Stimulated activated CD8-positive, alpha-beta memory T cell treated with anti-CD3 and anti-CD28 coated beads, Interleukin-12 subunit alpha, Interleukin-12 subunit beta, amount 100 ng/mL, for 24 hours (primary cell): ENCODE measurements around the gene BPI.
"Not testable (repeated sequence)": the region's sequence is repeated elsewhere in the genome, so short reads cannot be mapped to it uniquely, and the experiment has no call there.

ENCODE experiments used
- DNase-seq: peaks from one replicate; pipeline ENCODE4 v3.0.0-alpha.2; 2020; ENCODE audit errors: extremely low read depth

Gene BPI

DNA sequence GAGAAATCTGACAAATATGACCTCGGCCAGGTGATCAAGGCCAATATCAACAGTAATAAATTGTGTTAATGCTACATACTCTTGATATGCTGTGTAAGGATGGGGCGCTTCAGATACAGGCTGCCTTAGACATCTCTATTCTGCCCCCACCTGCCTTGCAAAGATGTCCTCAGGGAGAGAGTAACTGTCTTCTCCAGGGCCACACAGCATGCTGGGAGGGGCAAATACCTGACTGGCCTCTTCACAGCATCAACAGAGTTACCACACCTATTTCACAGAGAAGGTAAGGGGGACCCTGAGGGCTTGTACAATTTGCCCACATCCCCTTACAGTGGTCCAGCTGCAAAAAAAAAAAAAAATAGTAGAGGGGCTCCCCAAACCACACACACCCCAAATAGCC, 26.3 kb upstream of the BPI start:
- DNase-seq, result no peak

DNA sequence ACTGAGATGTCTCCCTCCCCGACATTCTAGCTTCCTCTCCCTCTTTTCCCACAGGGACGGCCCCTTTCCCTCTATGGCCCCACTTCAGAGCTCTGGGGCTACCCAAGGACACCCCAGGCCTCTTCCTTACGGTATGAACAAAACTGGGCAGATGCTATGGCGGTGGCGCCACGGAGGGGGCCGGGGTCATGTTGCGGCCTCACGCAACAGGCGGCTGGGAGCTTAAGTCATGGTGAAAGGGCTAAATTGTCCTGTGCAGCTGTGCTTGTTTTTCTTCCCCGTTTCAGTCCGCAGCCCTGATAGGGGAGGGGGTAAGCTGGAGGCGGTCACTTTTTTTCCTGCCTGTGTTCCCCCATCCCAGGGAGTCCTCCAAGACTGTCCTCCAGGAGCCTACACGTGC, 25.8 kb upstream of the BPI start:
- DNase-seq, result no peak

DNA sequence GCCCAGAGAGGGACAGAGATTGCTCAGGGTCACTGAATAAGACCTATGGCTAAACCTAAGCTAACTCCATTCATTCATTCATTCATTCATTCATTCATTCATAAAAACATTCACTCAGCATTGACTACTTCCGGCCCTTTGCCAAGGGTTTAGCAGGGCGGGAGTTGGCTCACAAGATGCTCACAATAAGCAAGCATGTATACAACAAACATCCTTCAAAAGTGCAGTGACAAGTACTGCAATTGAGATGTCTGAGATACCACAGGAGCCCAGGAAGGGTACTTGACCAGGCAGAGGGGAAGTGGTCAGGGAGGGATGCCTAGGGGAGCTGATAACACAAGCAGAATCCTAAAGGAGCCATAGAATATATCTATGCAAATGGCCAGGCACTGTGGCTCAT, 25.2 kb upstream of the BPI start:
- DNase-seq, result no peak

DNA sequence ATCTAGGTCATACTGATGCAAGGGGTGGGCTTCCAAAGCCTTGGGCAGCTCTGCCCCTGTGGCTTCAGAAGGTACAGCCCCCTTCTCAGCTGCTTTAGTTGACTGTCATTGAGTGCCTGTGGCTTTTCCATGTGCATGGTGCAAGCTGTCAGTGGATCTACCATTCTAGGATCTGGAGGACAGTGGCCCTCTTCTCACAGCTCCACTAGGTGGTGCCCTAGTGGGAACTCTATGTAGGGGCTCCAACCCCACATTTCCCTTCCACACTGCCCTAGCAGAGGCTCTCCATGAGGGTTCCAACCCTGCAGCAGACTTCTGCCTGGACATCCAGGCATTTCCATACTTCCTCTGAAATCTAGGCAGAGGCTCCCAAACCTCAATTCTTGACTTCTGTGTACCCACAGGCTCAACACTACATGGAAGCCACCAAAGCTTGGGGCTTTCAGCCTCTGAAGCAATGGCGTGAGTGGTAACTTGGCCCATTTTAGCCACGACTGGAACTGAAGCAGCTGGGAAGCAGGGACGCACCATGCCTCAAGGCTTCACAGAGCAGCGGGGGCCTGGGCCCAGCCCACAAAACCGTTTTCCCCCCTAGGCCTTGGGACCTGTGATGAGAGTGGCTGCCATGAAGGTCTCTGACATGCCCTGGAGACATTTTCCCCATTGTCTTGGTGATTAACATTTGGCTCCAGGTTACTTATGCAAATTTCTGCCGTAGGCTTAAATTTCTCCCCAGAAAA, 22.6 kb upstream of the BPI start:
- DNase-seq, result not testable (repeated sequence)

DNA sequence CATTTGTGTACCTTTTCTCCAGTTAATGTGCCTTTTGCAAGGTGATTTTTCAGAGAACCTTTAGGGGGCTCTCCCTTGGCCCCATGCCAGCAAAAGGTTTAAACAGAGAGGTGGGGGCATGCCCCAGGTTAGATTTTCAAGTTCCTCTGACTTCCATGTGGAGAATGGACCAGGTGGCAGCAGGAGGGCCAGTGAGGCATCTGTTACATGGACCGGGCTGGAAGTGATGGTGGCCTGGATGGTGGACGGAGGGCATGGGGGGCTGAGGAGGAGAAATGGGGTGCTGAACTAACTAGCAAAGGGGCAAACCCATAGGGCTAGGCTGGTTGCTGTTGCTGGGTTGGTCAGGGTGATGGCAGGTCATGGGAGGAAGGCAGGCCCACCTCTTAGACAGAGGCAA, 20.7 kb upstream of the BPI start:
- DNase-seq, result no peak

DNA sequence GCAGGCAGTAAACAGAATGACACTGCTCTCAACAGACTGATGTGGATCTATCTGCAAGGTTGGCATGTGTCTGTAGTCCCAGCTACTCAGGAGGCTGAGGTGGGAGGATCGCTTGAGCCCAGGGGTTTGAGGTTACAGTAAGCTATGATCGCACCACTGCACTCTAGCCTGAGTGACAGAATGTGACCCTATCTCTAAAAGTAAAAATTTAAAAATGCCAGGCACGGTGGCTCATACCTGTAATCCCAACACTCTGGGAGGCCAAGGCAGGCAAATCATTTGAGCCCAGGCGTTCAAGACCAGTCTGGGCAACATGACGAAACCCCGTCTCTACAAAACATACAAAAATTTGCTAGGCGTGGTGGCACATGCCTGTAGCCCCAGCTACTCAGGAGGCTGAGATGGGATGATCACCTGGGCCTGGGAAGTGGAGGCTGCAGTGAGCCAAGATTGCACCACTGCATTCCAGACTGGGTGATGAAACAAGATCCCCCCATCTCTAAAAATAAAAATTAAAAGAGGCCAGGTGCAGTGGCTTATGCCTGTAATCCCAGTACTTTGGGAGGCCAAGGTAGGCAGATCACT, 19.8 kb upstream of the BPI start:
- DNase-seq, result not testable (repeated sequence)

DNA sequence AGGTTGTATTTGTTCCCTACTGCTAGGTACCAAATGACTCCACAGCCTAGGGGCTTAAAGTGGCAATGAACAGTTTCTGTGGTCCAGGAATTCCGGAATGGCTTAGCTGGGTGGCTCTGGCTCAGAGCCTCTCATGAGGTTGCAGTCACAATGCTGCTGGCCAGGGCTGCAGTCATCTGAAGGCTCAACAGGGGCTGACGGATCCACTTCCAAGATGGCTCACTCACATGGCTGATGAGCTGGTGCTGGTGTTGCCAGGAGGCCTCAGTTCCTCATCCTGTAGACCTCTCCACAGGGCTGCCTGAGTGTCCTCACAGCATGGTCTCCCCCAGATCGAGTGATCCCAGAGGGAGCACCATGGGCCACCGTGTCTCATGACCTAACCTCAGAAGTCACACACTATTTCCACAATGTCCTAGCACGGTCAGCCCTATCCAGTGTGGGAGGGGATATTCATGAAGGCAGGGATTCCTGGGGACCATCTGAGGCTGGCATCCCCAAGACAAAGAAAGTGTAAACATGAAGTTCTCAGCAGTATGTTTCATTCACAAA, 19.0 kb upstream of the BPI start:
- no peak for DNase-seq

DNA sequence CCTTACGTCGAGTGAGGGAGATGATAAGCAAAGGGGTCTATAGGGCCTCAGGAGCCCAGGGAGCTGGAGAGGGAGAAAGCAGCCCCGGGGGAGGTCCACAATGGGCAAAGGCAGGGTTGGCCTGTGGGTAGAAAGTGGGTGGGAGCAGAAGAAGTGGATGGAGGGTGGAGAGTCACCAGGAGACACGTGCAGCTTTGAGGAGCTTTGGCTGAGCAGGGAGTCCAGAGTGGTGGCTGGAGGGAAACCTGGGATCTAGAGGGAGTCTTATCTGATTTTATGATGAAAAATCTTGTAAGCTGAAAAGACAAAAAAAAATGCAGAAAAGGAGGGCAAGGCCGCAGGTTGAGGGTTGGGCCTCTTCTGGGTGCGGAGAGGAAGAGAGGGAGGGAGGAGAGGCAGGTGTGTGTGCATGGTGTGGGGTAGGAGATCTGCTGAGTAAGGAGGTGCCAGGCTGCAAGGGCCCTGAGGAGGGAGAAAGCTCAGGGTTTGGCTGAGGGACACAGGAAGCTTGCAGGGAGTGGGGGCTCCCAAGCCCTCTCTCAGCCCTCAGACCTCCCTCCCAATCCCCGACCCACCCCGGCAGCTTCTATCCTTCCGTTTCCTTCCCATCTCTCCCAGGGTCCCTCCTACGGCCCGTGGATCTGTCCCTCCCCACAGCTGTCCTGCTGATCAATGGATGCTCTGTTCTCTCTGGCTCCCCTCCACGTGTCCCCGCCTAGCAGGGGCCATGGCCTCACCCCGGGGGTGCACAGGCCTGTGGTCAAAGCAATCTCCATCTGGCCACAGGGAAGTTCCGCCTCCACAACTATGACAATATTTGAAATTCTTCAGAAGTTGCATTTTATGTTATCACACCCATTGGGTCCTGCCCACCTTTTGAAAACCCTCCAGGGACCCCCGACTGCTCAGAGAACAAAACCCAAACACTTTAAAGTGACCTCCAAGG, 17.1 kb upstream of the BPI start:
- no peak for DNase-seq

DNA sequence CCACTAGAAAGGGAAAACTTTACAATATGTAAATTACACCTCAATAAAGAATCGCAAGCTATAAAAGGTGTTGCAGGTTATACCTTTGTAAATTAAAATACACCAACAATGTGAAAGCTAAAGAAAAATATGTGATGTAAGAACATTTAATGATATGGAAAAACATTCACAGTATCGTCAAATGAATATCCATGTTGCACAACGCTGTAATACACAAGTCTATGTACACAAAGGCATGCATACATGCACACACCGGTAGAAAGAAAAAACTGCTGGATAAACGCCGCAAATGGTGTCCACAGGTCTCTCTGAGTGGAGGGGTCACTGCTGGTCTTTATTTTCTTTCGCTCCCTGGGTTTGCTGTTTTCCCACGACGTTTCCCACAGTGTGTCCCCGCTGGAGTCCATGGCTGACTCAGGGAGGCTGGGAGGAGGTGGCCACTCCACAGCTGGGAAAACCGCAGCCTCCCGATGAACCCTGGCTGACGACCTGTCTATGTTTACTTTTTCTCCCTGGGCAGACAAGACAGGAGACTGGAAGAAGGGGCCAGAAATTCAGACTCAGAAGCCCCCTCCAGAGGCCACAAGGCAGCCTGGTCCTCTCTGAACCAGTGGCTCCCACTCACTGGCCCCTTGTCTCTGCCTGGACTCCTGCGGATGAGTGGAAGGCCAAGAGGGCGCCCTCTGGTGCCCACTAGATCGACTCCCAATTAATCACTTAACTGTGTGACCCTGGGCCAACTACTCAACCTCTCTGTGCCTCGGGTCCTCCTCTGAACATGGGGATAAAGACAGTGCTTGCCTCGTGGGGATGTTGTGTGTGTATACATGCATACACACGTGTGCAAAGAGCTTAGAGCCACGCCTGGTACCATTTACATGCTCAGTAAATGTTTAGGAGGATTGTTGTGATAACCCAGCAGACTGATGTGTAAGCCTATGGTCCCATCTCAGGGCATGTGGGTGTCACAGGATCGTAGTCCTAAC, 12.8 kb upstream of the BPI start:
- DNase-seq, result no peak

DNA sequence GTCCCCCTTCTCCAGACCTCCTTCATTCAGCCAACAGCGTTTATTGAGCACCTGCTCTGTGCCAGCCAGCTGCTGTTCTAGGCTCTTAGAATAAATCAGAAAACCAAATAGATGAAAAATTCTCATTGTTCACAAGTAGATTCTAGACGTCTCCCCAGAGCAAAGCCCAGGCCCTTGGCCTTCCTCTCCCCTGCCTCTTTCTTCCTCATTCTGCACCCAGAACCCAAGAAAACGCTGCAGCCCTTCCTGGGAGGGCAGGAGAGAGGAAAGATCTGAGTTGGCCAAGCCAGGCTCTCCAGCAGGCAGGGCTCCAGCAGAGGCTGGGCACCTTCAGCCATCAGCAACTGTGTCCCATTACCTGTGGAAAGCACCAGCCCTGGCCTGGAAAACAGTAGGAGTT, 12.0 kb upstream of the BPI start:
- DNase-seq, result no peak

DNA sequence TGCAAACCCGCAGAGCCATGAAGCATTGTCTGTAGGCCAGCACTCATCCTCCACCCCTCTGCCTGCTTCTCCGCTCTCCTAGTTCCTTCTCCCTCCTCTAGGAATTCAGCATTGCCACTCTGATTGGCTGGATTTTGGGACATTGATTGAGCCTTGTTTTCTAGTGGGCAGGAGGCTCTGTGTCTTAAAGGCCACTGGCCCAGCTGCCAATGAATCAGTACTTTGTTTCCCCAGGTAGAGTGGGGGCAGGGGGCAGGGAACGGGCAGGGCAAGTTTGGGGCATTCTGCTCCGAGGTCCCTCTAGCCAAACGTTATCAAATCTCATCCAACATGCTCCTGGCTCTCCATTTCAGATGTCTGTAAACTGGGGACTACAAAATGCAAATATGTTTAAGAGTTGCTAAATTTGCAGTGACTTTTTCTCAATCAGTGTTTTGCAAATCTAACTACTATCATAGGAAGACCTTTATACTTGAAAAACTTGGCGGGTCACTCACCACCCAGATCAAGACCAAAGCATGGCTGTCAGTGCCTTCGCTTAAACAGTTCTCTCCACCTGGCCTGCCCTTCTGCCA, 10.4 kb upstream of the BPI start:
- no peak for DNase-seq

DNA sequence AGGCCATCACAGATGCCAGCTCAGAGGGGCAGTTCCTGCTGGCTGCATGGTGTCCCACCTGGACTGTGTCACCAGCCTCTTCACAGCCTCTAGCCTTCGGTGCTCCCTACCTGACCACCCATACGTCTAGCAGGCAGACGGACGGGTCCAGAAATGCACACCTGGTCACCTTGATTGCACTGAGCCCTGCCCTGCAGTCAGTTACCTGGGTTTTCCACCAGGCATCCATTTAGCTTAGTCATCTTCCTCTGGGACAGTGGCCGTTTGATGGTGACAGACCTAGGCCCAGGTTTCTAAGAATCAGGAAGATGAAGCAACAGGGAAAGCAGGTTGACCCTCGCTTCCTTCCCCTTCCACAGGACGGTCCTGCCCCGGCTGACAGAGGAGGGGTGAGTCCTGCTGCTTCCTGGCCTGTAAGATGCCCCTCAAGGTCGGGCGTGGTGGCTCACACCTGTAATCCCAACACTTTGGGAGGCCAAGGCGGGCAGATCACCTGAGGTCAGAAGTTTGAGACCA, 9.8 kb upstream of the BPI start:
- no peak for DNase-seq

DNA sequence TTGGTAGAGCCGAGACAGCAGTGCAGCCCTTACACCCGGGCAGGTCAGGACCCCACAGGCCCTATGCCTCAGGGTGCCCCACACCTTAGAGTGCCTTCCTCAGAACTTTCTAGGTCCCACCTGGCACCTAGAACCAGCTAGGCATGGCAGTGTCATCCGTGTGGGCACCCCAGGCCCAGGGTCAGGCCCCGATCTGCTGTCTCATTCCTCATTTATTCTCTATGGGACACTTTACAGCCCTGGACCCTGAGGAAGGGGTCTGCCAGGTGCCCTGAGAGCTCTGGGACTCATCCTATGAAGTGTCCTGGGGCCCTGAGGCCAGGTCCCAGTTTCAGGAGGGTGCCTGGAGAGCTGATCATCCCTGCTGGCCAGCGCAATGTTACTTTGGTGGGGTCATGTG, 8.1 kb upstream of the BPI start:
- no peak for DNase-seq

DNA sequence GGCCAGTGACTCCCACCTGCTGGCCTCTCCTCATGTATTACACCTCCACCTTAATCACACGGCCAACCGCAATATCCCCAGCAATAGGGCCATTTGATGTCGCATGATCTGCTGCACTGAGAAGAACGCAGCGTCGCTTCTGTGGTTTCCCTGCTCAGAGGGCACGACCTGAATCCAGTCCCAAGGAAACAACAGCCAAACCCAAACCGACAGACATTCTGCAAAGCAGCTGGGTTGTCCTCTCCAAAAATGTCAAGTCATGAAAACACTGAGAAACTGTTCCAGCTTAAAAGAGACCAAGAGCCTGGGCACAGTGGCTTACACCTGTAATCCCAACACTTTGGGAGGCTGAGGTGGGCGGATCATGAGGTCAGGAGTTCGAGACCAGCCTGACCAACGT, 7.5 kb upstream of the BPI start:
- DNase-seq, result no peak

DNA sequence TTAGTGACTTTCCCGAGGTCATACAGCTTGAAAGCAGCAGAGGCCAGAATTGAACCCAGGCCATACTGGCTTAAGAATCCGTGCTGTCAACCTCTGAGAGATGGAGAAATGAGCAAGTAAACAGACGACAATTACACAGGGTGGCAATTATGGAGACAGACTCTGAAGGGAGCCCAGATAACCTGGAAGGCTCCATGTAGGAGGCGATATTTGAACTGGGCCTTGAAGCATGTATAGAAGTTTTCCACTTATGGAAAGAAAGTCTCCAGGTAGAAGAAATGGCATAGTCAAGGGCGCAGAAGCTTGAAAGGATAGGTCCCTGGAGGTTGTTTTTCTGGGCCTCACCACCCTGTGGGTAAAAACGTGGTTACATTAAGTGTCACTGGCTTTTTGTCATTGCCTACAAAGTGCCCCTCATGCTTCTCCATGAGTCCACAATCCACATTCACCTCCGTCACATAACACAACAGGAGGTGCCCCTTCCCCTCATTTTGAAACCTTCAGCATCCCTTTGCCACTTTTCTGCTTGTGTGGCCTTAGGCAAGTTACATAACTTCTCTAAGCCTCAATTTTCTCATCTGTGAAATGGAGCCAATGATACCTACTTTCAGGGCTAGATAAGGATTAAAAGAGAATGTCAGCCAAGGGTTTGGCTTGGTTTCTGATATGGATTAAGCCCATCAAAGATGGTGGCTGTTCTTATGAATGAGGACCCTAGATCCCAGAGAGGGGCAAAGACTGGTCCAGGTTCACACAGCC, 5.9 kb upstream of the BPI start:
- no peak for DNase-seq

DNA sequence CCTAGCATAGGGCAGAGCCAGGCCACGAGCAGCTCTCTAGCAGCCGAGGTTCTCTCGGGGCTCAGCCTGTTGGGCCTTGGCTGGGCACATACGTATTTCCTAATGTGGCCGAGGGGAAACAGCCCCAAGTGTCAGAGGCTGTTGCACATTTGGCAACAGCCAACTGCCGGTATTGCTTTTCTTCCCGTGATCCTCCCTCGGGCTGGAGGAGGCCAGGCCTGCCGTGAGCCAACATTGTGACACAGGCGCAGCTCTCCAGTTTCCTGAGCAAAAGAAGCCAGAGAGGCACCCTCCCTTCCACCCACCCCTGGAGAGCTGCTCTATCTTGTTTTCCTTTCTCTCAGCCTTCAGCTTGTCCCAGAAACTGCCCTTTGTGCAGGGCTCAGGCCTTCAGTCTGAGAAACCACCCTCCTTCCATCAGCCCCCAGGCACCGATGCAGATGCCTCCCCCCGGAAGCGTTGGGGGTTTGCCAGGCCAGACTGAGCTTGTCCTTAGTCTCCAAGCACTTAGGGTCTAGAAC, 5.1 kb upstream of the BPI start:
- DNase-seq, result no peak

DNA sequence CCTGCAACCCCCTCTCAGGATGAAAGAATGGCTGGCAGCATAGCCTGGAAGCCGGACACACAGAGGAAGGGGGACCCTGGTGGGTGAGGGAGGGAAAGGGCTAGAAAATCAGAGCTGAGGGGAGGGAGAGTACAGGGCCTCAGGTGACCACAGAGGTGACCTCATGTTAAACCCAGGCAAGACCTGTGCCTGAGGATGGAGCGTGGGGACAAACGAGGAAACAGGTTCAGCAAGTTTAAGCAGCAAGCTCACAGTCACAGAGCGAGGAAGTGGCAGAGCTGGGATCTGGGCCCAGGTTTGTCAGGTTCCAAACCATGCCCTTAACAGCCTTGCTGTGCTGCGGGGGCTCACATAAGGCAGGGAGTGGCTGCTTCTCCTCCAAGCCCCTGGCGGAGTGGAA, 4.0 kb upstream of the BPI start:
- no peak for DNase-seq

DNA sequence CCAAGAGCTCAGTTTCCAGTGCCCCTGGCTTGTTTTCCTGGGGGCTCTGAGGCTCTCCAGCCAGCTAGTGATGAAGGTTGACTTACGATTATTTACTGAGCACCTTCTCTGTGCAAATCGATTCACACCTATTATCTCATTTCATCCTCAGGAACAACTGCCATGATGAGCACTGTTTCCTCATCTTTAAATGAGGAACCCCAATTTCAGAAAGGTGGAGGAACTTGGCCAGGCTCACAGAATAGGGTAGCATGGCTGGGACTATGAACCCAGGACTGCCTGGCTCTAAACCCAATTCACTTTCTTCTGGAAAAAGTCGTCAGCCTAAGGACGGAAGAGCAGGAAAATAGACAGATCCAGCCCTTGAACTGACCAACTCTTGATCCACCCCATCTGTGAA, 3.5 kb upstream of the BPI start:
- DNase-seq, result no peak

DNA sequence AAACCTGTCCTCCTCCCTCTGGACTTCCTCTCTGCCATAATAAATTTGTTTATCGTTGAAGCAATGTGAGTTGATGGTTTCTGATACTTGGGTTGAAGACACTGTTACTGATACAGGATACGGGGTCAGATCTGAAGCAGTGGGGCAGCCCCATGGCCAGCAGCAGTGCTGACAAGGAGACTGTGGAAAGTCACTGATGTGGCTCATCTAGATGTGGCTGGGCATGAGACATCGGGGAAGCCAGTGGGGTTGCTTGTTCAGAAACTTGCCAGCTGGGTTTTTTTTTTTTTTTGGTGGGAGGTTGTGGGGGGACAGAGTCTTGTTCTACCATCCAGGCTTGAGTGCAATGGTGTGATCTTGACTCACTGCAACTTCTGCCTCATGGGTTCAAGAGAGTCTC, 2.6 kb upstream of the BPI start:
- no peak for DNase-seq

DNA sequence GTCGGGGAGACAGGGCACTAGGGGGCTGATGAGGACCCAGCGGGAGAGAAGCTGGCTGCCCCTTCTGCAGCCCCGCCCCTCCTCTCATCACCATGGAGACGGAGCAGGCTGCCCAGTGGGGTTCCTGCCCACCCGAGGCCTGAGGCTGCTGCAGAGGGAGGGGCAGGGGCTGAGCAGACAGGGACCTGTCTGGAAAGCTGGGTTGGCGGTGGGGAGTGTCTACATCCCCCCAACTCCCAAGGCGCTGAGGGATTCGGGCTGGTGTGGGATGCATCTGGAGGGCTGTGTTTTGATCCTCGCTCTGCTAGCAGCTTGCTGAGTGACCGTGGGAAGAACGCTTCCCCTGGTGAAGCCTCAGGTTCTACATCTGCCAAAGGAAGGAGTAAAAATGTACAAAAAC, 1.2 kb upstream of the BPI start:
- no peak for DNase-seq
